HG03097 (cell line): ENCODE data around the gene RHOBTB3.
"Not testable (repeated sequence)": the region's sequence is repeated elsewhere in the genome, so short reads cannot be mapped to it uniquely, and the experiment has no call there.

Experiments
- ATAC-seq: cut with Tn5 transposase; IDR thresholded peaks from one replicate; pipeline ENCODE4 v1.9.1; 2021; ENCODE audit not compliant: unreplicated experiment, low FRiP score

The RHOBTB3 gene

GRCh38 chr5:95730730-95731570, at the start of gene RHOBTB3:
RHOBTB3 (plus strand) TSS chr5:95731336; CDS start chr5:95731683, 347 bp downstream.
- peak; percentile 34 for ATAC-seq

GRCh38 chr5:95682891-95683290, 48.2 kb upstream of the RHOBTB3 start, which contains the start of gene SPATA9:
SPATA9 (minus strand) TSS chr5:95682991; CDS start chr5:95682854, 137 bp downstream.
- no peak for ATAC-seq

GRCh38 chr5:95684361-95684760, 46.8 kb upstream of the RHOBTB3 start:
- no peak for ATAC-seq

DNA sequence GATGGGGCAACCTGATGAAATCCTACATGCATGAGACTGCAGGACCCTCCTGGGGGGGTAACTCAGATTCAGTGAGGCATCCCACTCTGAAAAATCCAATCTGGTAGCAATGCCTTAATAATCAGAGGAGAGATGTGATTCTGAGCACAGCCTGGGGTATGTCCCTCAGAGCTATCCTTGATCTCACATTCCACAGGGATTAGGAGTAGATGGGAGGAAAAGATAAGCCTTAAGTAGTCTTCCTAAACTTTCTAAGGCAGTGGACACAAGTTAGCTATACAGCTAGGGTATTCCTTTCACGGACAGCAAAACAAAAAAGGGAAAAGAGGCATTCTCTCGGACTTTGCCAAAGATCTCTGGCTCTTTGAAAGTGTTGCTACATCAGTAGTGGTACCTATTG, 44.5 kb upstream of the RHOBTB3 start:
- ATAC-seq: no peak

DNA sequence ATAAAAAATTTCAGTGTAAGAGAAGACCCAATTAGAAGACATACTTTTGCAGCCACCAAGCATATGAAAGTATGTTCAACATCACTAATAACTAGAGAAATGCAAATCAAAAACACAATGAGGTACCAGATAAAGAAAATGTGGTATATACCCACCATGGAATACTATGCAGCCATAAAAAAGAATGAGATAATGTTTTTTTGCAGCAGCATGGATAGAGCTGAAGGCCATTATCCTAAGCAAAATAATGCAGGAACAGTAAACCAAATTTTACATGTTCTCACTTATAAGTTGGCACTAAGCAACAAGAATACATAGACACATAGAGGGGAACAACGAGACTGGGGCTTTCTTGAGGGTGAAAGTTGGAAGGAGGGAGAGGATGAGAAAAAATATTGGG, 41.5 kb upstream of the RHOBTB3 start:
- no peak for ATAC-seq

GRCh38 chr5:95690333-95690732, 40.8 kb upstream of the RHOBTB3 start:
- no peak for ATAC-seq

- no peak for ATAC-seq
These were observed 33.1 kb upstream of the RHOBTB3 start for GRCh38 chr5:95697781-95698681.

- ATAC-seq: no peak
These were observed 31.8 kb upstream of the RHOBTB3 start for GRCh38 chr5:95699337-95699736.

GRCh38 chr5:95701074-95701473, 30.1 kb upstream of the RHOBTB3 start:
- no peak for ATAC-seq

- ATAC-seq: no peak
These were observed 27.0 kb upstream of the RHOBTB3 start for GRCh38 chr5:95704150-95704549.

DNA sequence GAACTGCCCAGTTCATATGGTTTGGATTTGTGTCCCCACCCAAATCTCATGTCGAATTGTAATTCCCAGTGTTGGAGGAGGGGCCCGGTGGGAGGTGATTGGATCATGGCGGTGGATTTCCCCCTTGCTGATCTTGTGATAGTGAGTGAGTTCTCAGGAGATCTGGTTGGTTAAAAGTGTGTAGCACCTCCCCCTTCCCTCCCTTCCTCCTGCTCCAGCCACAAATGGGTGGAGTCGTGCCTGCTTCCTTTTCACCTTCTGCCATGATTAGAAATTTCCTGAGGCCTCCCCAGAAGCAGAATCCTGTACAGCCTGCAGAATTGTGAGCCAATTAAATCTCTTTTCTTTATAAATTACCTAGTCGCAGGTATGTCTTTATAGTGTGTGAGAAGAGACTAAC, 24.9 kb upstream of the RHOBTB3 start:
- not testable (repeated sequence) for ATAC-seq

DNA sequence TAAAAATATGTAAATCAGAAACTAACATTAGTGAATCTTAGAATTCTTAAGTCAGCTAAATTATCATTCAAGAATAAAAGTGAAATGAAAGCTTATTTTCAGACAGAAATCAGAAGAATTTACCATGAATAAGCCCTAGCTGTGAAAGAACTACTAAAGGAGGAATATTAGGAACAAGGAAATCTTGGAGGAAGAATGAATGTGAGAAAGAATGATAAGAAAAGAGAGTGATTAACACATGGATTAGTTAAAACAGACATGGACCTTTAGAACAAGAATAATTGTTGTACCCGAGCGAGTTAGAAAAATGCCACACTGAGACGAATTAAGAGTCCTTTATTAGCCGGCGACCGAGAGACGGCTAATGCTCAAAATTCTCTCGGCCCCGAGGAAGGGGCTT, 24.1 kb upstream of the RHOBTB3 start:
- no peak for ATAC-seq

DNA sequence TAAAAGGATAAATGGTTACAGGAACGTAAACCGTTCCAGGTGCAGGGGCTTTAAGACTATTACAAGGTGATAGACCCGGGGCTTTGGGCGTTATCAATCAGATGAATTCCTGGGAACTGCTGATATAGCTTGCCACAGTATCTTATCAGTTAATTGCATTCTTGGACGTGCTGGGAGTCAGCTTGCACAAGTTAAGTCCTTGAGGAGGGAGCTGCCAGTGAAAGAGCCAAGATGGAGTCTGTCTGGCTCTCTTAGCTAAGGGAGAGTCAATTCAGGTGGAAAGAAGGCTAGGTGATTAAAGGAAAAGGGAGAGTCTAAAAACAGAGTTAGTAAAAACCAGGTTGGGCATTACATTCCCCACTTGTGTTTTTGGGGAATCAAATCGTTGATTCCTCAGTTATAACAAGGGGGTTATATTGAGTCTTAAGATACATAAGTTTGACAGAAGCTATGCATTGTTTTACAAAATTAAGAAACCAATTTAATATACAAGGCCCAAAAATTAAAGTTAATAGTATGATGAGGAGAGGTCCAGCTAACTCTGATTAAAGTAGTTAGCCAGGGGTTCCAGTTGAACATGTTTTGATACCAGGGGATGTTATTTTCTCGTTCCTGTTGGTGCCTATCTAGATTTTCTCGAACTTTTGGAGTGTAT, 23.5 kb upstream of the RHOBTB3 start:
- ATAC-seq: not testable (repeated sequence)

GRCh38 chr5:95708876-95709275, 22.3 kb upstream of the RHOBTB3 start:
- no peak for ATAC-seq

- ATAC-seq: no peak
These were observed 21.0 kb upstream of the RHOBTB3 start for GRCh38 chr5:95709967-95710650.

DNA sequence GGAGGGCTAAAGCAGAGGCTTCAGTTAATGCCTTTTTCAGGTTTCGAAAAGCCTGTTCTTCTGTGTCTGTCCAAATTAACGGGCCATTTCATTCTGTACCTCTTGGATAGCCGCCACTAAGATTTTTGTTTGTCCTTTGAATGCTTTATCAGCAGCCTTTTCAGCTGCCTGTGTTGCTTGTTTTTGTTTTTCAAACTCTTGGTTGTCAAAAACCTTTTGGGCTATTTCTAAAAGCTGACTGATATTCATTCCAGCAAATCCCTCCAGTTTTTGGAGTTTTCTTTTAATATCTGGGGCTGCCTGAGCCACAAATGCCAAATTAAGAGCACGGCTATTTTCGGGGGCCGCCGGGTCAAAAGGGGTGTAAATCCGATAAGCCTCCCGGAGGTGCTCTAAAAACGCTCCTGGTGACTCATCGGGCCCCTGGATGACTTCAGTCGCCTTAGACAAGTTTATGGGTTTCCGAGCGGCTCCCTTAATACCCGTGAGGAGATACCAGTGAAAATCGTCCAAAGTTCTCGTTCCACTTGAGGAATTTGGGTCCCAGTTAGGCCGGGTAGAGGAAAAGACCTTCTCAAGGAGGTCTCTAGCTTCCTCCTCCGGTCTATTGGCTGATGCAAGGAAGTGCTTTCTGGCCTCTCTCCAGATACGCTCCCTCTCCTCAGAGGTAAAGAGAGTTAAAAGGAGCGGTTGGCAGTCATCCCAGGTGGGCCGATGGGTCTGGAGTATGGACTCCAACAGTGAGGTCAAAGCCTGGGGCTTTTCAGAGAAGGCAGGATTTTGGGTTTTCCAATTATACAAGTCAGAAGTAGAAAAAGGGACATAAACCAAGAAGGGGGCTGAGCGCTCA, 20.3 kb upstream of the RHOBTB3 start:
- ATAC-seq: not testable (repeated sequence)

- ATAC-seq: no peak
These were observed 19.4 kb upstream of the RHOBTB3 start for GRCh38 chr5:95711501-95712346.

GRCh38 chr5:95712347-95712958, 18.7 kb upstream of the RHOBTB3 start:
- no peak for ATAC-seq
